IMR-90 (cell line): ENCODE measurements around the gene FNIP2. TPM values are rescaled to one million over a fixed set of nuclear protein-coding genes. Genes with fewer than 3 reads are reported as not detected.

ENCODE experiments used
- ATAC-seq: fragments of 200-7000 bp; cut with Tn5 transposase; 2 replicates; pipeline ENCODE4 v1.9.1; 2020; ENCODE audit warnings: low read depth, mild to moderate bottlenecking, moderate library complexity
- BruUV-seq: library from RNA; stranded (reverse); fragments of 400-500 nt; replicated peaks from 2 replicates; lab custom pipeline; 2021; lab: Mats Ljungman, UMichigan
- CTCF ChIA-PET: fragments of 300-600 bp; formaldehyde crosslinking; extraction: SDS; loops from one replicate; lab custom pipeline; 2021; ENCODE audit warnings: antibody characterized with exemption; lab: Yijun Ruan, JAX
- POLR2A ChIA-PET: fragments of 300-600 bp; sonication (Branson Sonifier 250); formaldehyde crosslinking; loops from one replicate; lab custom pipeline; 2022; ENCODE audit warnings: antibody characterized with exemption; ENCODE audit not compliant: unreplicated experiment; lab: Charles Lee
- DNase-seq: peaks from one replicate; pipeline ENCODE4 v3.0.0; 2013
- H2AFZ ChIP-seq: replicated peaks from 2 replicates; pipeline ENCODE3; 2013; ENCODE audit warnings: low read length, mild to moderate bottlenecking; ENCODE audit not compliant: poor library complexity
- H2AK5ac ChIP-seq: 2 replicates; pipeline ENCODE4 v1.6.1; 2013; ENCODE audit warnings: low read depth, low read length, inconsistent platforms
- H2AK9ac ChIP-seq: replicated peaks from 2 replicates; pipeline ENCODE3; 2013; ENCODE audit warnings: mild to moderate bottlenecking, low read depth, low read length, moderate library complexity; ENCODE audit not compliant: poor library complexity
- H2BK120ac ChIP-seq: 2 replicates; pipeline ENCODE4 v1.6.1; 2013; ENCODE audit warnings: low read depth, low read length, inconsistent platforms
- H2BK15ac ChIP-seq: 3 replicates; pipeline ENCODE4 v1.6.1; 2013; ENCODE audit warnings: low read depth, low read length, inconsistent platforms
- H2BK20ac ChIP-seq: 2 replicates; pipeline ENCODE4 v1.6.1; 2013; ENCODE audit warnings: low read depth, mild to moderate bottlenecking, inconsistent platforms, low read length, moderate library complexity
- H2BK5ac ChIP-seq: 2 replicates; pipeline ENCODE4 v1.6.1; 2013; ENCODE audit warnings: mild to moderate bottlenecking, low read depth, low read length, inconsistent platforms; ENCODE audit not compliant: poor library complexity, severe bottlenecking
- H3K14ac ChIP-seq: replicated peaks from 2 replicates; pipeline ENCODE4 v1.6.1; 2013; ENCODE audit warnings: low read depth, low read length, inconsistent platforms
- H3K18ac ChIP-seq: 2 replicates; pipeline ENCODE4 v1.6.1; 2013; ENCODE audit warnings: low read depth, low read length, control low read depth
- H3K23ac ChIP-seq: 2 replicates; pipeline ENCODE4 v1.6.1; 2013; ENCODE audit warnings: low read depth, low read length, inconsistent platforms
- H3K27ac ChIP-seq: 2 replicates; pipeline ENCODE4 v1.5.1; 2013; ENCODE audit warnings: mild to moderate bottlenecking, control low read depth, low read length; ENCODE audit not compliant: insufficient read depth
- H3K27me3 ChIP-seq: 2 replicates; pipeline ENCODE4 v1.6.1; 2013; ENCODE audit warnings: low read length; ENCODE audit not compliant: control insufficient read depth, insufficient read depth
- H3K36me3 ChIP-seq: 2 replicates; pipeline ENCODE4 v1.6.1; 2013; ENCODE audit warnings: low read length, mixed read lengths; ENCODE audit not compliant: control insufficient read depth, insufficient read depth
- H3K4ac ChIP-seq: 2 replicates; pipeline ENCODE4 v1.6.1; 2013; ENCODE audit warnings: low read depth, low read length, inconsistent platforms
- H3K4me1 ChIP-seq: 2 replicates; pipeline ENCODE4 v1.6.1; 2013; ENCODE audit warnings: low read length, mixed read lengths; ENCODE audit not compliant: control insufficient read depth, insufficient read depth
- H3K4me2 ChIP-seq: 2 replicates; pipeline ENCODE4 v1.6.1; 2013; ENCODE audit warnings: low read depth, mild to moderate bottlenecking, control low read depth, low read length, moderate library complexity
- H3K4me3 ChIP-seq: 2 replicates; pipeline ENCODE4 v1.5.1; 2013; ENCODE audit warnings: low read depth, mild to moderate bottlenecking, control low read depth, low read length, moderate library complexity; ENCODE audit not compliant: insufficient read depth
- H3K56ac ChIP-seq: 2 replicates; pipeline ENCODE4 v1.6.1; 2013; ENCODE audit warnings: low read length, inconsistent platforms; ENCODE audit not compliant: insufficient read depth; ENCODE audit errors: extremely low read depth
- H3K79me1 ChIP-seq, 2 experiments: 2 replicates each; pipeline ENCODE4 v1.6.1; 2013; ENCODE audit warnings: low read length in 2 of 2, inconsistent platforms in 1 of 2, low read depth in 1 of 2
- H3K9ac ChIP-seq: 2 replicates; pipeline ENCODE4 v1.6.1; 2013; ENCODE audit warnings: low read depth, low read length, control low read depth
- H3K9me1 ChIP-seq: 2 replicates; pipeline ENCODE4 v1.6.1; 2013; ENCODE audit warnings: low read length, inconsistent platforms; ENCODE audit not compliant: insufficient read depth
- H3K9me3 ChIP-seq: 2 replicates; pipeline ENCODE4 v1.6.1; 2013; ENCODE audit warnings: low read length; ENCODE audit not compliant: control insufficient read depth, insufficient read depth
- H4K20me1 ChIP-seq: 2 replicates; pipeline ENCODE4 v1.6.1; 2013; ENCODE audit warnings: low read length, inconsistent platforms; ENCODE audit not compliant: insufficient read depth
- H4K5ac ChIP-seq: 2 replicates; pipeline ENCODE4 v1.6.1; 2013; ENCODE audit warnings: mild to moderate bottlenecking, low read depth, low read length, control low read depth
- H4K8ac ChIP-seq, 2 experiments: 2 replicates each; pipeline ENCODE4 v1.6.1; 2013; ENCODE audit warnings: low read depth in 2 of 2, low read length in 2 of 2, control low read depth in 1 of 2, inconsistent platforms in 1 of 2
- H4K91ac ChIP-seq: 2 replicates; pipeline ENCODE4 v1.6.1; 2013; ENCODE audit warnings: low read depth, low read length, inconsistent platforms; ENCODE audit not compliant: insufficient read depth
- CEBPB ChIP-seq: IDR thresholded peaks from 2 replicates; pipeline ENCODE4 v1.6.1; 2012; ENCODE audit warnings: low read depth, low read length, improper control_type of control experiment
- CHD1 ChIP-seq: IDR thresholded peaks from 2 replicates; pipeline ENCODE4 v1.6.1; 2012; ENCODE audit warnings: low read depth, low read length, improper control_type of control experiment
- MAZ ChIP-seq: IDR thresholded peaks from 2 replicates; pipeline ENCODE4 v1.6.1; 2012; ENCODE audit warnings: low read depth, mild to moderate bottlenecking, low read length, improper control_type of control experiment, moderate library complexity, borderline replicate concordance
- POLR2A ChIP-seq: IDR thresholded peaks from 2 replicates; pipeline ENCODE4 v1.6.1; 2012; ENCODE audit warnings: mild to moderate bottlenecking, low read depth, low read length
- WGBS, 2 experiments: methylation state at CpG; one replicate each; pipeline versions ENCODE4 v1.1.5 to v1.1.7; 2013; ENCODE audit warnings: missing lambda C conversion rate in 2 of 2; ENCODE audit not compliant: insufficient read length in 1 of 2; ENCODE audit errors: extremely low coverage in 2 of 2; 5-methylcytosine and 5-hydroxymethylcytosine counted together
- dilution Hi-C: fragments of 300-500 bp; cut with HindIII; formaldehyde crosslinking; loops from one replicate; pipeline ENCODE4 v1.14.3; 2018; ENCODE audit warnings: low sequenced_read_pairs; ENCODE audit not compliant: unreplicated experiment
- in situ Hi-C: fragments of 300-500 bp; cut with MboI; formaldehyde crosslinking; loops from 3 replicates; pipeline ENCODE4 v1.14.3; 2019; ENCODE audit warnings: low sequenced_read_pairs, inconsistent platforms, mixed read lengths
- intact Hi-C: fragments of 100-400 bp; cut with micrococcal nuclease; formaldehyde crosslinking; loops from 2 replicates; pipeline ENCODE4 v1.10.0; 2022
- polyA plus RNA-seq, 3 experiments: library from polyadenylated mRNA; depleted of rRNA; stranded (reverse); fragments of >200 nt; gene quantifications; 2 replicates each; pipeline ENCODE4 v1.2.3, GENCODE V29; 2012; ENCODE audit warnings: low replicate concordance in 1 of 3
- total RNA-seq: library from RNA; depleted of rRNA; stranded (reverse); fragments of >200 nt; gene quantifications from 2 replicates; pipeline ENCODE4 v1.2.3, GENCODE V29; 2012

FNIP2 gene
- total and polyA plus RNA-seq, 2 of the 4 experiments (the other 2 are of a cell fraction), result 4.7 to 24.6 TPM

- Histone ChIP-seq H3K23ac (no peak overlapping the region), H3K14ac (no peak overlapping the region), H4K20me1 (peaks cover 3% of the 10 kb centered on the region; the same call in 1 of the 2 replicates), H3K79me1 (peaks cover 56 to 74% of the 10 kb centered on the region in 2 experiments), H2AFZ (no peak overlapping the region), H4K8ac (no peak overlapping the region), H2BK20ac (no peak overlapping the region), H3K4me1 (peaks cover 6% of the 10 kb centered on the region), H3K4me2 (no peak overlapping the region), H3K9me1 (peaks cover 11% of the 10 kb centered on the region), H2AK9ac (no peak overlapping the region), H3K18ac (no peak overlapping the region), H3K9me3 (no peaks in the 10 kb centered on the region), H2BK120ac (no peak overlapping the region), H3K27me3 (no peaks in the 10 kb centered on the region), H2BK5ac (no peak overlapping the region), H2AK5ac (no peak overlapping the region), H3K4ac (no peak overlapping the region), H3K9ac (no peak overlapping the region), H3K27ac (no peak overlapping the region), H4K5ac (no peak overlapping the region), H2BK15ac (no peak overlapping the region), H3K56ac (no peak overlapping the region), H4K91ac (no peak overlapping the region), H3K4me3 (no peak overlapping the region), H3K36me3 (no peaks in the 10 kb centered on the region)
- DNase-seq, result no peak
- intact Hi-C loops, result no loop called here
- no TSS peak for BruUV-seq
- TF ChIP-seq CHD1 (no peak), MAZ (no peak), POLR2A (no peak), CEBPB (no peak)
- WGBS, 2 experiments, result no CpG with 5 or more reads among the region's 1 CpG
- CTCF ChIA-PET, result no interaction called here
- dilution Hi-C loops, result no loop called here
- POLR2A ChIA-PET, result no interaction called here
- no peak for ATAC-seq
- in situ Hi-C loops, result no loop called here
These were observed 19.7 kb downstream of the FNIP2 start for GRCh38 chr4:158788516-158788915.
